Keratinocyte (primary cell): ENCODE results near the gene PGLYRP3. TPM values are rescaled to one million over a fixed set of nuclear protein-coding genes. Genes with fewer than 3 reads are reported as not detected.

Source experiments
- DNase-seq: peaks from one replicate; pipeline ENCODE4 v3.0.0-alpha.2; 2011; ENCODE audit warnings: low read depth, missing footprints, low spot score
- FAIRE-seq: peaks from 2 replicates; lab custom pipeline; 2011; peaks lifted over from hg19 to GRCh38; lab: Jason Lieb, UNC
- H2AFZ ChIP-seq: 2 replicates; pipeline ENCODE4 v1.6.0; 2012; ENCODE audit warnings: low read length, control low read depth, inconsistent platforms; ENCODE audit not compliant: control insufficient read depth
- H3K27ac ChIP-seq: 2 replicates; pipeline ENCODE4 v1.5.1; 2011; ENCODE audit warnings: low read length; ENCODE audit not compliant: control insufficient read depth, insufficient read depth
- H3K27me3 ChIP-seq: 3 replicates; pipeline ENCODE4 v1.6.0; 2011; ENCODE audit warnings: low read length; ENCODE audit not compliant: control insufficient read depth, insufficient read depth; ENCODE audit errors: extremely low read depth
- H3K36me3 ChIP-seq, 2 experiments: 2 replicates in 1 of 2; 3 replicates in 1 of 2; pipeline ENCODE4 v1.5.1; 2011; ENCODE audit warnings: low read length in 2 of 2, mild to moderate bottlenecking in 1 of 2; ENCODE audit not compliant: control insufficient read depth in 2 of 2, insufficient read depth in 2 of 2; ENCODE audit errors: extremely low read depth in 1 of 2
- H3K4me1 ChIP-seq: 3 replicates; pipeline ENCODE4 v1.5.1; 2011; ENCODE audit warnings: low read length; ENCODE audit not compliant: control insufficient read depth, insufficient read depth; ENCODE audit errors: extremely low read depth
- H3K4me2 ChIP-seq: 3 replicates; pipeline ENCODE4 v1.6.0; 2011; ENCODE audit warnings: low read depth, low read length; ENCODE audit not compliant: control insufficient read depth, insufficient read depth; ENCODE audit errors: extremely low read depth
- H3K4me3 ChIP-seq, 3 experiments: fragments of 200-600 bp in 1 of 3; sonication (generic) in 1 of 3; 2 replicates in 2 of 3; 3 replicates in 1 of 3; pipeline ENCODE4 v1.5.1; 2011 to 2016; ENCODE audit warnings: low read length in 3 of 3, mild to moderate bottlenecking in 3 of 3, control low read depth in 2 of 3, inconsistent platforms in 1 of 3, low read depth in 1 of 3, mixed read lengths in 1 of 3, mixed run types in 1 of 3, moderate library complexity in 1 of 3; ENCODE audit not compliant: control insufficient read depth in 2 of 3, insufficient read depth in 2 of 3; ENCODE audit errors: extremely low read depth in 1 of 3
- H3K79me2 ChIP-seq: 2 replicates; pipeline ENCODE4 v1.6.0; 2012; ENCODE audit warnings: low read length; ENCODE audit not compliant: control insufficient read depth, insufficient read depth
- H3K9ac ChIP-seq: 3 replicates; pipeline ENCODE4 v1.6.0; 2011; ENCODE audit warnings: low read length; ENCODE audit not compliant: control insufficient read depth, insufficient read depth; ENCODE audit errors: extremely low read depth
- H3K9me1 ChIP-seq: 3 replicates; pipeline ENCODE4 v1.6.0; 2011; ENCODE audit warnings: low read length; ENCODE audit not compliant: control insufficient read depth, insufficient read depth; ENCODE audit errors: extremely low read depth
- H3K9me3 ChIP-seq: 2 replicates; pipeline ENCODE4 v1.5.1; 2012; ENCODE audit warnings: low read depth, low read length; ENCODE audit not compliant: control insufficient read depth
- H4K20me1 ChIP-seq: 3 replicates; pipeline ENCODE4 v1.6.0; 2011; ENCODE audit warnings: low read length; ENCODE audit not compliant: control insufficient read depth, insufficient read depth; ENCODE audit errors: extremely low read depth
- EZH2 ChIP-seq: IDR thresholded peaks from one replicate; pipeline ENCODE4 v1.6.1; 2012; ENCODE audit warnings: inconsistent platforms, mild to moderate bottlenecking, low read length, moderate library complexity
- dilution Hi-C: fragments of 300-500 bp; cut with MboI; formaldehyde crosslinking; loops from one replicate; pipeline ENCODE4 v1.7.0; 2020; ENCODE audit warnings: low sequenced_read_pairs; ENCODE audit not compliant: extremely low pct_ligation_motif_present
- polyA plus RNA-seq, 5 experiments: library from polyadenylated mRNA; depleted of rRNA in 3 of 5; stranded (reverse) in 3 of 5; stranded (forward) in 1 of 5; unstranded in 1 of 5; fragments of >200 nt; gene quantifications; 1 replicate in 1 of 5; 2 replicates in 3 of 5; 3 replicates in 1 of 5; pipeline versions ENCODE4 v1.2.1 to v1.2.3, GENCODE V29; 2011 to 2012; ENCODE audit warnings: missing spikeins in 2 of 5, low read depth in 1 of 5, low replicate concordance in 1 of 5
- TF ChIP-seq, protein P1 (sequence below), 3 experiments: IDR thresholded peaks in 1 of 3; conservative IDR thresholded peaks in 1 of 3; optimal IDR thresholded peaks in 1 of 3; 2 replicates in 2 of 3; 3 replicates in 1 of 3; pipeline versions ENCODE3 to v1.5.1; 2011; ENCODE audit warnings: low read length in 3 of 3, mild to moderate bottlenecking in 3 of 3, moderate library complexity in 2 of 3, control low read depth in 1 of 3, inconsistent platforms in 1 of 3; ENCODE audit not compliant: insufficient read depth in 2 of 3; ENCODE audit errors: extremely low read depth in 1 of 3

The PGLYRP3 gene
- polyA plus RNA-seq, 1 donor (not counting 4 experiments of a cell fraction or from before 2014, with no cell fraction given) = 0.93 TPM

GRCh38 chr1:153291514-153291913, 21.2 kb downstream of the PGLYRP3 start:
- Histone ChIP-seq H3K27ac (no peak overlapping the region), H4K20me1 (no peaks in the 10 kb centered on the region), H3K4me3 (no peak overlapping the region), H3K9me3 (no peaks in the 10 kb centered on the region), H3K4me2 (peak overlapping the region; percentile 13), H2AFZ (no peak overlapping the region), H3K9ac (no peak overlapping the region), H3K9me1 (no peaks in the 10 kb centered on the region), H3K79me2 (no peaks in the 10 kb centered on the region), H3K4me1 (peaks cover 39% of the 10 kb centered on the region), H3K36me3 (no peaks in the 10 kb centered on the region), H3K27me3 (no peaks in the 10 kb centered on the region)
- dilution Hi-C loops = no loop called here
- FAIRE-seq (no peak), DNase-seq (no peak)
- TF ChIP-seq, protein P1, sequence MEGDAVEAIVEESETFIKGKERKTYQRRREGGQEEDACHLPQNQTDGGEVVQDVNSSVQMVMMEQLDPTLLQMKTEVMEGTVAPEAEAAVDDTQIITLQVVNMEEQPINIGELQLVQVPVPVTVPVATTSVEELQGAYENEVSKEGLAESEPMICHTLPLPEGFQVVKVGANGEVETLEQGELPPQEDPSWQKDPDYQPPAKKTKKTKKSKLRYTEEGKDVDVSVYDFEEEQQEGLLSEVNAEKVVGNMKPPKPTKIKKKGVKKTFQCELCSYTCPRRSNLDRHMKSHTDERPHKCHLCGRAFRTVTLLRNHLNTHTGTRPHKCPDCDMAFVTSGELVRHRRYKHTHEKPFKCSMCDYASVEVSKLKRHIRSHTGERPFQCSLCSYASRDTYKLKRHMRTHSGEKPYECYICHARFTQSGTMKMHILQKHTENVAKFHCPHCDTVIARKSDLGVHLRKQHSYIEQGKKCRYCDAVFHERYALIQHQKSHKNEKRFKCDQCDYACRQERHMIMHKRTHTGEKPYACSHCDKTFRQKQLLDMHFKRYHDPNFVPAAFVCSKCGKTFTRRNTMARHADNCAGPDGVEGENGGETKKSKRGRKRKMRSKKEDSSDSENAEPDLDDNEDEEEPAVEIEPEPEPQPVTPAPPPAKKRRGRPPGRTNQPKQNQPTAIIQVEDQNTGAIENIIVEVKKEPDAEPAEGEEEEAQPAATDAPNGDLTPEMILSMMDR (optimal IDR thresholded peaks at IDR 0.05 in 1 of 3, IDR thresholded peaks at IDR 0.05 in 1 of 3, conservative IDR thresholded peaks at IDR 0.05 in 1 of 3; ENCODE audit: extremely low read depth in 1 of 3, insufficient read depth in 2 of 3, low read length in 3 of 3) = no peak
- TF ChIP-seq EZH2 = no peak

GRCh38 chr1:153288634-153289275, 24.0 kb downstream of the PGLYRP3 start:
- no peaks in the 10 kb centered on the region for H3K27me3 ChIP-seq
- no peaks in the 10 kb centered on the region for H3K9me3 ChIP-seq
- FAIRE-seq (peak; percentile 97), DNase-seq (peak; percentile 57)
- H3K36me3 ChIP-seq = no peaks in the 10 kb centered on the region
- TF ChIP-seq, protein P1 (optimal IDR thresholded peaks at IDR 0.05 in 1 of 3, IDR thresholded peaks at IDR 0.05 in 1 of 3, conservative IDR thresholded peaks at IDR 0.05 in 1 of 3; ENCODE audit: extremely low read depth in 1 of 3, insufficient read depth in 2 of 3, low read length in 3 of 3) = peak; percentile 93 to 97 (median 95)
- TF ChIP-seq EZH2 = no peak
- no peak overlapping the region for H2AFZ ChIP-seq
- H3K4me3 ChIP-seq = no peak overlapping the region
- peak overlapping the region; percentile 34 for H3K4me2 ChIP-seq
- no peak overlapping the region for H3K27ac ChIP-seq
- H3K79me2 ChIP-seq = no peaks in the 10 kb centered on the region
- peaks cover 35% of the 10 kb centered on the region for H3K4me1 ChIP-seq
- H3K9ac ChIP-seq = no peak overlapping the region
- dilution Hi-C loops = no loop called here
- H4K20me1 ChIP-seq = no peaks in the 10 kb centered on the region
- H3K9me1 ChIP-seq = no peaks in the 10 kb centered on the region
